ENCODE results near the gene NID2. TPM values are rescaled to one million over a fixed set of nuclear protein-coding genes. Genes with fewer than 3 reads are reported as not detected.

The NID2 gene
- total RNA-seq, 1 experiment from 2014 or later: 12.6 TPM

GRCh38 chr14:52042371-52043289, 26.2 kb downstream of the NID2 start:
- Histone ChIP-seq H3K9me3 (ENCODE audit: low read depth, low read length, poor library complexity, severe bottlenecking) (no peaks in the 10 kb centered on the region), H3K36me3 (ENCODE audit: insufficient read depth, low read length, poor library complexity, severe bottlenecking) (peaks cover 9% of the 10 kb centered on the region), H3K4me1 (ENCODE audit: insufficient read depth, low read length, poor library complexity, severe bottlenecking) (peaks cover 21% of the 10 kb centered on the region), H3K27me3 (replicated peaks; ENCODE audit: insufficient read depth, low read depth, low read length, poor library complexity) (no peaks in the 10 kb centered on the region), H3K27ac (ENCODE audit: low read depth, low read length, poor library complexity, severe bottlenecking) (no peak overlapping the region), H3K4me3 (ENCODE audit: low read depth, low read length, poor library complexity, severe bottlenecking) (no peak overlapping the region)
- CTCF ChIA-PET: interaction anchor here (1.2 kb wide), 1 partner anchor 10 kb away, joined by 4 read pairs; no protein-coding TSS in a partner anchor
- intact Hi-C loops (cut with micrococcal nuclease; ENCODE audit: unreplicated experiment): no loop called here
- no TSS peak for BruUV-seq (replicated peaks)
- DNase-seq (ENCODE audit: low spot score): no peak
- POLR2A ChIA-PET (ENCODE audit: low non-redundant PET): no interaction called here
- TF ChIP-seq EZH2 (IDR thresholded peaks at IDR 0.05; ENCODE audit: borderline replicate concordance, low read depth, low read length, poor library complexity, severe bottlenecking): no peak
- TF ChIP-seq CTCF (conservative IDR thresholded peaks at IDR 0.05; ENCODE audit: low read depth, low read length): no peak

- ChIA-PET POLR2A (ENCODE audit: low non-redundant PET) (no interaction called here), CTCF (no interaction called here)
- no TSS peak for BruUV-seq (replicated peaks)
- H3K27me3 ChIP-seq (replicated peaks; ENCODE audit: insufficient read depth, low read depth, low read length, poor library complexity): no peaks in the 10 kb centered on the region
- no peak overlapping the region for H3K27ac ChIP-seq (ENCODE audit: low read depth, low read length, poor library complexity, severe bottlenecking)
- H3K36me3 ChIP-seq (ENCODE audit: insufficient read depth, low read length, poor library complexity, severe bottlenecking): peaks cover 18% of the 10 kb centered on the region
- no peak overlapping the region for H3K4me3 ChIP-seq (ENCODE audit: low read depth, low read length, poor library complexity, severe bottlenecking)
- TF ChIP-seq CTCF (conservative IDR thresholded peaks at IDR 0.05; ENCODE audit: low read depth, low read length) (no peak), EZH2 (IDR thresholded peaks at IDR 0.05; ENCODE audit: borderline replicate concordance, low read depth, low read length, poor library complexity, severe bottlenecking) (no peak)
- intact Hi-C loops (cut with micrococcal nuclease; ENCODE audit: unreplicated experiment): no loop called here
- peaks cover 21% of the 10 kb centered on the region for H3K4me1 ChIP-seq (ENCODE audit: insufficient read depth, low read length, poor library complexity, severe bottlenecking)
- no peaks in the 10 kb centered on the region for H3K9me3 ChIP-seq (ENCODE audit: low read depth, low read length, poor library complexity, severe bottlenecking)
- DNase-seq (ENCODE audit: low spot score): no peak
Observed at GRCh38 chr14:52040598-52040997, 28.3 kb downstream of the NID2 start.

- POLR2A ChIA-PET (ENCODE audit: low non-redundant PET): no interaction called here
Observed at GRCh38 chr14:52039124-52039815, 29.6 kb downstream of the NID2 start.

More at GRCh38 chr14:52039124-52039815, 29.6 kb downstream of the NID2 start:
- intact Hi-C loops (cut with micrococcal nuclease; ENCODE audit: unreplicated experiment): no loop called here
- CTCF ChIA-PET: no interaction called here
- no peaks in the 10 kb centered on the region for H3K9me3 ChIP-seq (ENCODE audit: low read depth, low read length, poor library complexity, severe bottlenecking)
- TF ChIP-seq EZH2 (IDR thresholded peaks at IDR 0.05; ENCODE audit: borderline replicate concordance, low read depth, low read length, poor library complexity, severe bottlenecking) (no peak), CTCF (conservative IDR thresholded peaks at IDR 0.05; ENCODE audit: low read depth, low read length) (no peak)
- no peak overlapping the region for H3K4me3 ChIP-seq (ENCODE audit: low read depth, low read length, poor library complexity, severe bottlenecking)
- DNase-seq (ENCODE audit: low spot score): no peak
- H3K4me1 ChIP-seq (ENCODE audit: insufficient read depth, low read length, poor library complexity, severe bottlenecking): peaks cover 20% of the 10 kb centered on the region
- no peaks in the 10 kb centered on the region for H3K27me3 ChIP-seq (replicated peaks; ENCODE audit: insufficient read depth, low read depth, low read length, poor library complexity)
- BruUV-seq (replicated peaks): no TSS peak
- H3K27ac ChIP-seq (ENCODE audit: low read depth, low read length, poor library complexity, severe bottlenecking): no peak overlapping the region
- H3K36me3 ChIP-seq (ENCODE audit: insufficient read depth, low read length, poor library complexity, severe bottlenecking): peaks cover 18% of the 10 kb centered on the region

Data from A673 (cell line).